ENCODE data around the gene APBB2. TPM values are rescaled to one million over a fixed set of nuclear protein-coding genes. Genes with fewer than 3 reads are reported as not detected.

The APBB2 gene
- total RNA-seq, 1 experiment from 2014 or later: 49.0 TPM

GRCh38 chr4:40886931-40887763 is 327.2 kb downstream of the APBB2 start:
- ChIA-PET CTCF (interaction anchor here (3.1 kb wide), 1 partner anchor 11 kb away, joined by 13 read pairs; no protein-coding TSS in a partner anchor), POLR2A (no interaction called here)
- ATAC-seq: no peak
- H3K27ac Mint-ChIP-seq: peak overlapping the region; percentile 54; the same call in 1 of the 2 replicates
- no peaks in the 10 kb centered on the region for H3K9me3 Mint-ChIP-seq
- no peak for DNase-seq (ENCODE audit: low spot score)
- TF ChIP-seq ZBTB21 (CRISPR knock-in tag; IDR thresholded peaks at IDR 0.05; ENCODE audit: borderline replicate concordance) (no peak), FOXP1 (CRISPR knock-in tag; IDR thresholded peaks at IDR 0.05; ENCODE audit: borderline replicate concordance) (no peak), ZNF281 (CRISPR knock-in tag; IDR thresholded peaks at IDR 0.05) (no peak), GTF2I (CRISPR knock-in tag; conservative IDR thresholded peaks at IDR 0.05) (no peak), ZNF263 (CRISPR knock-in tag; IDR thresholded peaks at IDR 0.05; ENCODE audit: low read depth) (no peak), PREB (CRISPR knock-in tag; IDR thresholded peaks at IDR 0.05; ENCODE audit: borderline replicate concordance) (no peak), TCF7 (CRISPR knock-in tag; IDR thresholded peaks at IDR 0.05; ENCODE audit: low read depth) (no peak), ZNF138 (CRISPR knock-in tag; conservative IDR thresholded peaks at IDR 0.05) (no peak), ZSCAN18 (CRISPR knock-in tag; IDR thresholded peaks at IDR 0.05) (no peak), ZNF671 (CRISPR knock-in tag; IDR thresholded peaks at IDR 0.05) (no peak), ATF6 (CRISPR knock-in tag; IDR thresholded peaks at IDR 0.05) (no peak), ZNF425 (CRISPR knock-in tag; conservative IDR thresholded peaks at IDR 0.05) (no peak), USF2 (CRISPR knock-in tag; IDR thresholded peaks at IDR 0.05) (no peak), SP1 (CRISPR knock-in tag; conservative IDR thresholded peaks at IDR 0.05) (no peak), NR3C1 (CRISPR knock-in tag; conservative IDR thresholded peaks at IDR 0.05; ENCODE audit: low read depth) (no peak), CBFB (CRISPR knock-in tag; IDR thresholded peaks at IDR 0.05; ENCODE audit: low read depth) (no peak)
- TF ChIP-seq, protein P1, sequence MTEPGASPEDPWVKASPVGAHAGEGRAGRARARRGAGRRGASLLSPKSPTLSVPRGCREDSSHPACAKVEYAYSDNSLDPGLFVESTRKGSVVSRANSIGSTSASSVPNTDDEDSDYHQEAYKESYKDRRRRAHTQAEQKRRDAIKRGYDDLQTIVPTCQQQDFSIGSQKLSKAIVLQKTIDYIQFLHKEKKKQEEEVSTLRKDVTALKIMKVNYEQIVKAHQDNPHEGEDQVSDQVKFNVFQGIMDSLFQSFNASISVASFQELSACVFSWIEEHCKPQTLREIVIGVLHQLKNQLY (CRISPR knock-in tag; IDR thresholded peaks at IDR 0.05): no peak
- TF ChIP-seq, protein P2, sequence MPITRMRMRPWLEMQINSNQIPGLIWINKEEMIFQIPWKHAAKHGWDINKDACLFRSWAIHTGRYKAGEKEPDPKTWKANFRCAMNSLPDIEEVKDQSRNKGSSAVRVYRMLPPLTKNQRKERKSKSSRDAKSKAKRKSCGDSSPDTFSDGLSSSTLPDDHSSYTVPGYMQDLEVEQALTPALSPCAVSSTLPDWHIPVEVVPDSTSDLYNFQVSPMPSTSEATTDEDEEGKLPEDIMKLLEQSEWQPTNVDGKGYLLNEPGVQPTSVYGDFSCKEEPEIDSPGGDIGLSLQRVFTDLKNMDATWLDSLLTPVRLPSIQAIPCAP (CRISPR knock-in tag; IDR thresholded peaks at IDR 0.05): no peak
- H3K4me3 Mint-ChIP-seq: no peak overlapping the region
- H3K4me1 Mint-ChIP-seq: no peaks in the 10 kb centered on the region
- peaks cover 14% of the 10 kb centered on the region for H3K36me3 Mint-ChIP-seq
- no peaks in the 10 kb centered on the region for H3K27me3 Mint-ChIP-seq (ENCODE audit: low read depth)
